GM12878 (cell line): ENCODE results near the gene OPCML. TPM values are rescaled to one million over a fixed set of nuclear protein-coding genes. Genes with fewer than 3 reads are reported as not detected.

Experiments
- ATAC-seq: fragments of 200-7000 bp; cut with Tn5 transposase; 3 replicates; pipeline ENCODE4 v1.9.1; 2020; ENCODE audit warnings: mild to moderate bottlenecking, moderate library complexity
- BruUV-seq: library from RNA; stranded (reverse); fragments of 400-500 nt; replicated peaks from 2 replicates; lab custom pipeline; 2021; lab: Mats Ljungman, UMichigan
- CTCF ChIA-PET: fragments of 300-600 bp; sonication (Branson Sonifier 250); formaldehyde crosslinking; extraction: SDS; loops from one replicate; lab custom pipeline; 2021; ENCODE audit warnings: inconsistent platforms; lab: Yijun Ruan, JAX
- POLR2A ChIA-PET: fragments of 350-600 bp; formaldehyde crosslinking; extraction: SDS; loops from one replicate; lab custom pipeline; 2021; ENCODE audit warnings: inconsistent platforms; lab: Charles Lee
- RAD21 ChIA-PET: fragments of 300-600 bp; sonication (Branson Sonifier 250); formaldehyde crosslinking; loops from one replicate; lab custom pipeline; 2023; ENCODE audit warnings: antibody characterized with exemption; ENCODE audit not compliant: unreplicated experiment; lab: Charles Lee
- SMC1A ChIA-PET: fragments of 300-600 bp; sonication (Branson Sonifier 250); formaldehyde crosslinking; loops from one replicate; lab custom pipeline; 2023; ENCODE audit not compliant: unreplicated experiment, uncharacterized antibody; lab: Charles Lee
- DNase-seq: peaks from one replicate; pipeline ENCODE4 v3.0.0-alpha.2; 2011; ENCODE audit warnings: low read depth, low spot score
- FAIRE-seq: peaks from 3 replicates; lab custom pipeline; 2011; peaks lifted over from hg19 to GRCh38; lab: Jason Lieb, UNC
- H2AFZ ChIP-seq: 2 replicates; pipeline ENCODE4 v1.6.0; 2011; ENCODE audit warnings: low read depth, low read length, control low read depth; ENCODE audit not compliant: control insufficient read depth
- H3K27ac ChIP-seq: 2 replicates; pipeline ENCODE4 v1.5.1; 2011; ENCODE audit warnings: control low read depth; ENCODE audit not compliant: control insufficient read depth, insufficient read depth
- H3K27me3 ChIP-seq, 2 experiments: replicated peaks in 1 of 2; 2 replicates each; pipeline versions ENCODE4 v1.6.0 to v1.6.1; 2011; ENCODE audit warnings: low read length in 1 of 2; ENCODE audit not compliant: control insufficient read depth in 2 of 2, insufficient read depth in 2 of 2
- H3K36me3 ChIP-seq, 2 experiments: 2 replicates each; pipeline ENCODE4 v1.5.1; 2011; ENCODE audit warnings: low read length in 1 of 2; ENCODE audit not compliant: control insufficient read depth in 2 of 2, insufficient read depth in 2 of 2
- H3K4me1 ChIP-seq: 2 replicates; pipeline ENCODE4 v1.6.1; 2011; ENCODE audit warnings: mild to moderate bottlenecking, low read length, moderate library complexity, mixed read lengths; ENCODE audit not compliant: control insufficient read depth, insufficient read depth
- H3K4me2 ChIP-seq: 2 replicates; pipeline ENCODE4 v1.6.0; 2011; ENCODE audit warnings: control low read depth; ENCODE audit not compliant: control insufficient read depth, insufficient read depth
- H3K4me3 ChIP-seq: fragments of 200-600 bp; sonication (generic); 2 replicates; pipeline ENCODE4 v1.5.1; 2016
- H3K79me2 ChIP-seq: 2 replicates; pipeline ENCODE4 v1.6.0; 2011; ENCODE audit warnings: low read length; ENCODE audit not compliant: control insufficient read depth, insufficient read depth
- H3K9ac ChIP-seq: 2 replicates; pipeline ENCODE4 v1.8.0; 2011; ENCODE audit warnings: low read length, control low read depth, mixed read lengths; ENCODE audit not compliant: control insufficient read depth, insufficient read depth
- H3K9me3 ChIP-seq: replicated peaks from 3 replicates; pipeline ENCODE4 v1.5.1; 2011; ENCODE audit warnings: mild to moderate bottlenecking, low read length; ENCODE audit not compliant: control insufficient read depth, insufficient read depth
- H4K20me1 ChIP-seq: 2 replicates; pipeline ENCODE4 v1.6.0; 2011; ENCODE audit not compliant: control insufficient read depth, insufficient read depth
- CHD4 ChIP-seq: fragments of 200-600 bp; sonication (generic); IDR thresholded peaks from 2 replicates; pipeline ENCODE4 v1.6.1; 2016; ENCODE audit warnings: mild to moderate bottlenecking
- RCOR1 ChIP-seq: conservative IDR thresholded peaks from 2 replicates; pipeline ENCODE4 v1.6.1; 2012; ENCODE audit warnings: low read depth, low read length, improper control_type of control experiment
- STAT1 ChIP-seq: fragments of 450-650 bp; conservative IDR thresholded peaks from 2 replicates; pipeline ENCODE4 v1.6.1; 2014; ENCODE audit warnings: antibody characterized with exemption, mild to moderate bottlenecking
- WGBS: methylation state at CpG from one replicate; pipeline ENCODE4 v1.1.6; 2016; ENCODE audit warnings: low lambda C conversion rate; ENCODE audit not compliant: insufficient replicate concordance, insufficient coverage; ENCODE audit errors: missing lambda C conversion rate; 5-methylcytosine and 5-hydroxymethylcytosine counted together
- in situ Hi-C: fragments of 300-500 bp; cut with MboI; formaldehyde crosslinking; loops from 9 replicates; pipeline ENCODE4 v1.14.3; 2018; ENCODE audit warnings: mixed read lengths
- intact Hi-C: fragments of 100-400 bp; cut with micrococcal nuclease; formaldehyde crosslinking; loops from one replicate; pipeline ENCODE4 v1.14.2; 2022; ENCODE audit not compliant: unreplicated experiment
- polyA plus RNA-seq, 11 experiments: library from polyadenylated mRNA; depleted of rRNA in 4 of 11; unstranded in 6 of 11; stranded (reverse) in 5 of 11; fragments of >200 nt; fragmentation: Nextera tagmentation in 4 of 11; fragmentation: Illumina TruSeq in 1 of 11; extraction: Ambion mirVana in 4 of 11; extraction: Trizol in 1 of 11; gene quantifications; 1 replicate in 1 of 11; 2 replicates in 10 of 11; pipeline versions ENCODE4 v1.2.1 to v1.2.3, GENCODE V29; 2011 to 2016; ENCODE audit warnings: inconsistent platforms in 2 of 11, missing spikeins in 2 of 11, low read depth in 1 of 11
- total RNA-seq, 4 experiments: library from RNA; depleted of rRNA in 3 of 4; stranded (reverse); fragments of >200 nt in 3 of 4; fragmentation: Illumina TruSeq in 1 of 4; extraction: Trizol in 1 of 4; gene quantifications; 2 replicates each; pipeline versions ENCODE4 v1.2.1 to v1.2.3, GENCODE V29; 2013 to 2021
- TF ChIP-seq, protein P1 (sequence below): fragments of 450-650 bp; IDR thresholded peaks from 2 replicates; pipeline ENCODE4 v1.6.1; 2018; ENCODE audit warnings: mild to moderate bottlenecking, low read depth, moderate library complexity; ENCODE audit not compliant: partially characterized antibody

OPCML gene
- total and polyA plus RNA-seq, 10 of the 15 experiments (the other 5 are each of a cell fraction or from before 2014, with no cell fraction given): 0.84 TPM; not detected in 9

DNA sequence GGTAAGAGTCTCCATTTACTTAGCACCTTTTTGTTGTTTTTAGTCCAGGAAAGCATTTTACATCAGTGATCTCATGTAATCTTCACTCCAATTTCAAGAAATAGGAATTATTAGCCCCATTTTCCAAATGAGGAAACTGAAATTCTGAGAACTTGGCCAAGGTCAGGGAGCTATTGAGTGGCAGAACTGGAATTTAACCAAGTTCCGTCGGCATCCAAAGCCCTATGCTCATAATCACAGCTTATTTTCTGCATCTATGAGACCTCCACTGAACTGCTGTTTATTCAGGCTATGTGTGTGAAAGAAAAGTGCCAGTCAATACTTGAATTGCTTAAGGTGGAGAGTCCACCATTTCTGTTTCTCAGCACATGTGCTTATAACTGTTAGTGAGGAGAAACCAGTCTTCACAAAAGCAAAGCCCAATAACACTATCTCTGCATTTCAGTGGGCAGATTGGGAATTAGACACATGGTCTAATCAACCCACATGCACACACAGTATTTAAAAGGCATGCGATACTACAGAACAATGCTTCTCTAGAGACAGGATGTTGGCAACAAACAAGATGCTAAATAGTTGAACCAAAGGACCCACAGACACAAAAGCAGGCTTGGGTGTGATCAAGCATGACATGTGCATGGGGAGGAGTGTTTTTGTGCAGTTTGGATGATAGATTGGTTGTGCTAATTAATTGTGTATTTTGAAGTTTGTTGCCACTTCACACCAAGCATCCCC is 780.6 kb downstream of the OPCML start:
- Histone ChIP-seq H3K27me3 (no peaks in the 10 kb centered on the region; a peak in 2 of 4 replicates), H3K27ac (no peak overlapping the region), H3K9me3 (no peaks in the 10 kb centered on the region), H3K4me2 (no peak overlapping the region), H3K36me3 (no peaks in the 10 kb centered on the region), H2AFZ (no peak overlapping the region), H4K20me1 (no peaks in the 10 kb centered on the region), H3K79me2 (no peaks in the 10 kb centered on the region), H3K4me3 (no peak overlapping the region), H3K4me1 (no peaks in the 10 kb centered on the region), H3K9ac (no peak overlapping the region)
- ChIA-PET CTCF (no interaction called here), SMC1A (no interaction called here), RAD21 (no interaction called here), POLR2A (no interaction called here)
- 69% methylated on average over 3 of the region's 3 CpGs for WGBS
- TF ChIP-seq CHD4: no peak
- TF ChIP-seq, protein P1, sequence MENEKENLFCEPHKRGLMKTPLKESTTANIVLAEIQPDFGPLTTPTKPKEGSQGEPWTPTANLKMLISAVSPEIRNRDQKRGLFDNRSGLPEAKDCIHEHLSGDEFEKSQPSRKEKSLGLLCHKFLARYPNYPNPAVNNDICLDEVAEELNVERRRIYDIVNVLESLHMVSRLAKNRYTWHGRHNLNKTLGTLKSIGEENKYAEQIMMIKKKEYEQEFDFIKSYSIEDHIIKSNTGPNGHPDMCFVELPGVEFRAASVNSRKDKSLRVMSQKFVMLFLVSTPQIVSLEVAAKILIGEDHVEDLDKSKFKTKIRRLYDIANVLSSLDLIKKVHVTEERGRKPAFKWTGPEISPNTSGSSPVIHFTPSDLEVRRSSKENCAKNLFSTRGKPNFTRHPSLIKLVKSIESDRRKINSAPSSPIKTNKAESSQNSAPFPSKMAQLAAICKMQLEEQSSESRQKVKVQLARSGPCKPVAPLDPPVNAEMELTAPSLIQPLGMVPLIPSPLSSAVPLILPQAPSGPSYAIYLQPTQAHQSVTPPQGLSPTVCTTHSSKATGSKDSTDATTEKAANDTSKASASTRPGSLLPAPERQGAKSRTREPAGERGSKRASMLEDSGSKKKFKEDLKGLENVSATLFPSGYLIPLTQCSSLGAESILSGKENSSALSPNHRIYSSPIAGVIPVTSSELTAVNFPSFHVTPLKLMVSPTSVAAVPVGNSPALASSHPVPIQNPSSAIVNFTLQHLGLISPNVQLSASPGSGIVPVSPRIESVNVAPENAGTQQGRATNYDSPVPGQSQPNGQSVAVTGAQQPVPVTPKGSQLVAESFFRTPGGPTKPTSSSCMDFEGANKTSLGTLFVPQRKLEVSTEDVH: no peak
- TF ChIP-seq STAT1: no peak
- TF ChIP-seq RCOR1: no peak
- ATAC-seq (no peak), FAIRE-seq (no peak), DNase-seq (no peak)
- intact Hi-C loops: no loop called here
- in situ Hi-C loops: no loop called here
- no TSS peak for BruUV-seq
